ENCODE measurements around the gene GOSR2. TPM values are rescaled to one million over a fixed set of nuclear protein-coding genes. Genes with fewer than 3 reads are reported as not detected.

Gene GOSR2
- total and polyA plus RNA-seq, 2 of the 13 experiments (the other 11 are each of a cell fraction or from before 2014, with no cell fraction given), result 61.5 to 63.9 TPM

GRCh38 chr17:46943501-46944393 lies 20.8 kb downstream of the GOSR2 start (continued):
- TF ChIP-seq TRIM24 (CRISPR knock-in tag; IDR thresholded peaks at IDR 0.05) (peak; percentile 90; the same call in 1 of the 2 replicates), ZNF737 (CRISPR knock-in tag; IDR thresholded peaks at IDR 0.05; ENCODE audit: borderline replicate concordance) (no peak), E2F2 (CRISPR knock-in tag; IDR thresholded peaks at IDR 0.05; ENCODE audit: borderline replicate concordance) (0 out of 2 replicates have a peak, but pooled peaks have one; percentile 31), GABPB1 (CRISPR knock-in tag; IDR thresholded peaks at IDR 0.05) (peak; percentile 79), RBM22 (optimal IDR thresholded peaks at IDR 0.05; ENCODE audit: low read length) (peak; percentile 97), MBNL3 (CRISPR knock-in tag; conservative IDR thresholded peaks at IDR 0.05) (no peak), LCORL (IDR thresholded peaks at IDR 0.05) (no peak), LCORL (CRISPR knock-in tag; IDR thresholded peaks at IDR 0.05) (peak; percentile 96), CREBL2 (CRISPR knock-in tag; IDR thresholded peaks at IDR 0.05; ENCODE audit: borderline replicate concordance) (peak; percentile 80; the same call in 1 of the 2 replicates), ZSCAN25 (CRISPR knock-in tag; IDR thresholded peaks at IDR 0.05) (peak; percentile 90), ZXDC (CRISPR knock-in tag; IDR thresholded peaks at IDR 0.05) (no peak), KAT8 (CRISPR knock-in tag; IDR thresholded peaks at IDR 0.05) (peak; percentile 92), EEA1 (CRISPR knock-in tag; IDR thresholded peaks at IDR 0.05; ENCODE audit: borderline replicate concordance) (peak; percentile 50; the same call in 1 of the 2 replicates), SAP130 (CRISPR knock-in tag; IDR thresholded peaks at IDR 0.05; ENCODE audit: low read depth) (peak; percentile 98), ZSCAN30 (CRISPR knock-in tag; IDR thresholded peaks at IDR 0.05) (no peak), ZNF10 (CRISPR knock-in tag; IDR thresholded peaks at IDR 0.05; ENCODE audit: borderline replicate concordance, low read depth) (no peak), ZNF362 (CRISPR knock-in tag; IDR thresholded peaks at IDR 0.05; ENCODE audit: borderline replicate concordance) (peak; percentile 57), JARID2 (CRISPR knock-in tag; IDR thresholded peaks at IDR 0.05; ENCODE audit: insufficient replicate concordance) (no peak), KDM2A (CRISPR knock-in tag; IDR thresholded peaks at IDR 0.05; ENCODE audit: borderline replicate concordance, low read depth) (peak; percentile 99), TEF (CRISPR knock-in tag; IDR thresholded peaks at IDR 0.05) (no peak; the same call in 1 of the 2 replicates)
- TF ChIP-seq, protein P1, sequence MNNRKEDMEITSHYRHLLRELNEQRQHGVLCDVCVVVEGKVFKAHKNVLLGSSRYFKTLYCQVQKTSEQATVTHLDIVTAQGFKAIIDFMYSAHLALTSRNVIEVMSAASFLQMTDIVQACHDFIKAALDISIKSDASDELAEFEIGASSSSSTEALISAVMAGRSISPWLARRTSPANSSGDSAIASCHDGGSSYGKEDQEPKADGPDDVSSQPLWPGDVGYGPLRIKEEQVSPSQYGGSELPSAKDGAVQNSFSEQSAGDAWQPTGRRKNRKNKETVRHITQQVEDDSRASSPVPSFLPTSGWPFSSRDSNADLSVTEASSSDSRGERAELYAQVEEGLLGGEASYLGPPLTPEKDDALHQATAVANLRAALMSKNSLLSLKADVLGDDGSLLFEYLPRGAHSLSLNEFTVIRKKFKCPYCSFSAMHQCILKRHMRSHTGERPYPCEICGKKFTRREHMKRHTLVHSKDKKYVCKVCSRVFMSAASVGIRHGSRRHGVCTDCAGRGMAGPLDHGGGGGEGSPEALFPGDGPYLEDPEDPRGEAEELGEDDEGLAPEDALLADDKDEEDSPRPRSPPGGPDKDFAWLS (CRISPR knock-in tag; IDR thresholded peaks at IDR 0.05; ENCODE audit: borderline replicate concordance), result no peak

All from HepG2 (cell line).